A673 (cell line): ENCODE data around the gene SCO2.

Source experiments
- EZH2 ChIP-seq: fragments of 200-600 bp; sonication (generic); IDR thresholded peaks from 2 replicates; pipeline ENCODE4 v1.6.1; 2017; ENCODE audit warnings: borderline replicate concordance, low read depth, mild to moderate bottlenecking, mixed read lengths, antibody characterized with exemption, low read length; ENCODE audit not compliant: poor library complexity, severe bottlenecking
- TF ChIP-seq, protein P1 (sequence below): fragments of 300-800, 200-600 bp; sonication (generic); conservative IDR thresholded peaks from 2 replicates; pipeline ENCODE4 v1.5.1; 2017; ENCODE audit warnings: low read depth, mild to moderate bottlenecking, antibody characterized with exemption, low read length, moderate library complexity, mixed read lengths

- TF ChIP-seq, protein P1, sequence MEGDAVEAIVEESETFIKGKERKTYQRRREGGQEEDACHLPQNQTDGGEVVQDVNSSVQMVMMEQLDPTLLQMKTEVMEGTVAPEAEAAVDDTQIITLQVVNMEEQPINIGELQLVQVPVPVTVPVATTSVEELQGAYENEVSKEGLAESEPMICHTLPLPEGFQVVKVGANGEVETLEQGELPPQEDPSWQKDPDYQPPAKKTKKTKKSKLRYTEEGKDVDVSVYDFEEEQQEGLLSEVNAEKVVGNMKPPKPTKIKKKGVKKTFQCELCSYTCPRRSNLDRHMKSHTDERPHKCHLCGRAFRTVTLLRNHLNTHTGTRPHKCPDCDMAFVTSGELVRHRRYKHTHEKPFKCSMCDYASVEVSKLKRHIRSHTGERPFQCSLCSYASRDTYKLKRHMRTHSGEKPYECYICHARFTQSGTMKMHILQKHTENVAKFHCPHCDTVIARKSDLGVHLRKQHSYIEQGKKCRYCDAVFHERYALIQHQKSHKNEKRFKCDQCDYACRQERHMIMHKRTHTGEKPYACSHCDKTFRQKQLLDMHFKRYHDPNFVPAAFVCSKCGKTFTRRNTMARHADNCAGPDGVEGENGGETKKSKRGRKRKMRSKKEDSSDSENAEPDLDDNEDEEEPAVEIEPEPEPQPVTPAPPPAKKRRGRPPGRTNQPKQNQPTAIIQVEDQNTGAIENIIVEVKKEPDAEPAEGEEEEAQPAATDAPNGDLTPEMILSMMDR: no peak
- no peak for TF ChIP-seq EZH2
These were observed 17.9 kb downstream of the SCO2 start, which contains the start of gene LMF2 for GRCh38 chr22:50507421-50507990.
